Myocyte (in vitro differentiated cells): Measurements from ENCODE around the gene AFG3L2. TPM values are rescaled to one million over a fixed set of nuclear protein-coding genes. Genes with fewer than 3 reads are reported as not detected.

Source experiments
- DNase-seq: peaks from one replicate; pipeline ENCODE4 v3.0.0-alpha.2; 2012; ENCODE audit warnings: low read depth
- total RNA-seq: library from RNA; depleted of rRNA; stranded (reverse); fragments of >200 nt; gene quantifications from 2 replicates; pipeline ENCODE4 v1.2.3, GENCODE V29; 2014

Gene AFG3L2
- total RNA-seq, 1 donor from 2014 or later, result 100 TPM

DNA sequence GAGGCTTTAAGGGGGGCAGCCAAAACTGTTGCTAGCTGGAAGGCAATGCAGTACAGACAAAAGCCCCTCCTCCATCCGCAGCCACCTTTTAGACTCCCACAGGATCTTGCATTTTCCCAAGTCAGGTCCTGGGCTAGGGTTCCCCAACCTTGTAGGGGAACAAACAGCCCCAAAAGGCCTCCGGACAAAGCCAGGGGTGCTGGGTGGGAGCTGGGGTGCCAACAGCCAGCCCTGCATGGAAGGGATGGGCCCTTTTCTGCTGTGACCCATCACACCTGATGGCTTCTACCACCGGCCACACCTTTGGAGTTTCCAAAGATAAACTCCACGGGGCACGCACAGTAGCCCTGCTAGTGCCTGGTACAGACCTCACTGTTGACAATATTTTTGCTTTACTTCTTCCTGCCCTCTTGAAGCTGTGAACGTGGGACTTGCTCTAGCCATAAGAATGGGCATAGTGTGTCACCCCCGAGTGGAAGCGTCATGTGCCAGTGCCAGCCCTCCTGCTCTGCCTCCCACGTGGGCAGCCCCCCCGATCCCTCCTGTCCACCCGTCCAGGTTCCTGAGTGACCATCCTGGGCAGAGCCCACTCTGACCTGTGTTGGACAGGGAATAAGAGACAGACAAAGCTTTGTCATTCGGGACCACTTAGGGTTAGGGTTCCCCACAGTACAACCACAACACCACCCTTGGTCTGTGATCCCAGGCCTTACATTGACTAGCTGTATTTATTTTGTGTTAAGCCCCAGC lies 50.1 kb downstream of the AFG3L2 start:
- no peak for DNase-seq

DNA sequence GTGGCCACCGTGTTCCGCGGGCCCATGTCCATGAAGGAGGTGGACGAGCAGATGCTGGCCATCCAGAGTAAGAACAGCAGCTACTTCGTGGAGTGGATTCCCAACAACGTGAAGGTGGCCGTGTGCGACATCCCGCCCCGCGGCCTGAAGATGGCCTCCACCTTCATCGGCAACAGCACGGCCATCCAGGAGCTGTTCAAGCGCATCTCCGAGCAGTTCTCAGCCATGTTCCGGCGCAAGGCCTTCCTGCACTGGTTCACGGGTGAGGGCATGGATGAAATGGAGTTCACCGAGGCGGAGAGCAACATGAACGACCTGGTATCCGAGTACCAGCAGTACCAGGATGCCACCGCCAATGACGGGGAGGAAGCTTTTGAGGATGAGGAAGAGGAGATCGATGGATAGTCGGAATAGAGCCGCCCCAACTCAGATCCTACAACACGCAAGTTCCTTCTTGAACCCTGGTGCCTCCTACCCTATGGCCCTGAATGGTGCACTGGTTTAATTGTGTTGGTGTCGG lies 51.2 kb downstream of the AFG3L2 start:
- DNase-seq, result no peak

DNA sequence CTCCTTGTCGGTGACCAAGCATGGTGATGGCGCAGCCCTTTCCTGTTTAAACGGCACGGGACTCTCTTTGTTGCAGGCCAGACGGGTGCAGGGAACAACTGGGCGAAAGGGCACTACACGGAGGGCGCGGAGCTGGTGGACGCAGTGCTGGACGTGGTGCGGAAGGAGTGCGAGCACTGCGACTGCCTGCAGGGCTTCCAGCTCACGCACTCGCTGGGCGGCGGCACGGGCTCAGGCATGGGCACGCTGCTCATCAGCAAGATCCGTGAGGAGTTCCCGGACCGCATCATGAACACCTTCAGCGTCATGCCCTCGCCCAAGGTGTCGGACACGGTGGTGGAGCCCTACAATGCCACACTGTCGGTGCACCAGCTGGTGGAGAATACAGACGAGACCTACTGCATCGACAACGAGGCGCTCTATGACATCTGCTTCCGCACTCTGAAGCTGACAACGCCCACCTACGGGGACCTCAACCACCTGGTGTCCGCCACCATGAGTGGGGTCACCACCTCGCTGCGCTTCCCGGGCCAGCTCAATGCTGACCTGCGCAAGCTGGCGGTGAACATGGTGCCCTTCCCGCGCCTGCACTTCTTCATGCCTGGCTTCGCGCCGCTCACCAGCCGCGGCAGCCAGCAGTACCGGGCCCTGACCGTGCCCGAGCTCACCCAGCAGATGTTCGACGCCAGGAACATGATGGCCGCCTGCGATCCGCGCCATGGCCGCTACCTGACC lies 51.9 kb downstream of the AFG3L2 start:
- DNase-seq, result no peak

DNA sequence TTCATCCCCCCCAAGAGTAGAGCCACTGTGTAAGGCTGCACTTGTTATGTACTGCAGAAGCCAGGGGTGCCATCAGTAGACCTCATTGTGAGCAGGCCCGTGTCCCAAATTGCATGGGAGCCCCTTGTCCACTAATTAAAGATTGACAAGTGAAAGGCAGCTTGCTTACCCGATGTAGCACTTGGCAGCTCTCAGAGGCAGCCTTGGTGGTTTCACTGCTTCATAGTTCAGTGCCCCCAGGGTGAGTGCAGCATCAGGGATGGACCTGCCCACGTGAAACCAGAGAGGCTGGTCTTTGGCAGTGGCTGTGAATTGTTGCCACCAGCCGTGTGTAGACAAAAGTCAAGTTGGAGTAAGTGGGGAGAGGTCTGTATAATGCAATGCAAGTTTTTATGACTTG lies 55.7 kb downstream of the AFG3L2 start:
- DNase-seq, result peak; percentile 82

DNA sequence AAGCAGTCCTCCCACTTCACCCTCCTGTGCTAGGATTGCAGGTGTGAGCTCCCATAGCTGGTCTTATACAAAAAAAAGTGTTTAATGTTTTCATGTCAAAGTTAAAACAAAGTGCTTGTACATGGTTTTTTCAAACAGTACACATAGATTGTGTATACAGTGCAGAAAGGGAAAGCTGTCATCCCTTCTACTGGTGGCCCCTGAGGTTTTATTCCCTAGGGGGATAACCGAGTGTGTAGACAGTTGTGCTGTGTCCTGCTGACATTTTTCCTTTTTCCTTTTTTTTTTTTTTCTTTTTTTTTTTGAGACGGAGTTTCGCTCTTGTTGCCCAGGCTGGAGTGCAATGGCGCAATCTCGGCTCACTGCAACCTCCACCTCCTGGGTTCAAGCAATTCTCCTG lies 58.2 kb downstream of the AFG3L2 start:
- DNase-seq, result no peak

DNA sequence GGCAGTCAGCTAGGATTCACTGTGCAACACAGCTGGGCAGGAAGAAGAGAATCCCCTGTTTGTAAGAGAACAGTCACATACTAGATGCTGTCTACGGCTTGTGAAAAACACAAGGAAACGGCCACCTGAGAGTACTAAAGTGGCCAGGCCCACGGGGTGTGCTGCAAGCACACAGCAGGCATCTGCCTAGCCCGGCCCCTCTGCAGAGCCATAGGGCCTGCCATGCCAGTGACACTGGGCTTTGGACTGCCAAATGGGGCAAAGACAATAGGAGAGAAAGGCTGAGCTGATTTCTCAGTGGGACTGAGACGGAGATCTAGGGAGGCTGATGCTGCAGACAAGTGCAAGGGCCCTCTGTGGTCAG lies 58.7 kb downstream of the AFG3L2 start:
- DNase-seq, result no peak

DNA sequence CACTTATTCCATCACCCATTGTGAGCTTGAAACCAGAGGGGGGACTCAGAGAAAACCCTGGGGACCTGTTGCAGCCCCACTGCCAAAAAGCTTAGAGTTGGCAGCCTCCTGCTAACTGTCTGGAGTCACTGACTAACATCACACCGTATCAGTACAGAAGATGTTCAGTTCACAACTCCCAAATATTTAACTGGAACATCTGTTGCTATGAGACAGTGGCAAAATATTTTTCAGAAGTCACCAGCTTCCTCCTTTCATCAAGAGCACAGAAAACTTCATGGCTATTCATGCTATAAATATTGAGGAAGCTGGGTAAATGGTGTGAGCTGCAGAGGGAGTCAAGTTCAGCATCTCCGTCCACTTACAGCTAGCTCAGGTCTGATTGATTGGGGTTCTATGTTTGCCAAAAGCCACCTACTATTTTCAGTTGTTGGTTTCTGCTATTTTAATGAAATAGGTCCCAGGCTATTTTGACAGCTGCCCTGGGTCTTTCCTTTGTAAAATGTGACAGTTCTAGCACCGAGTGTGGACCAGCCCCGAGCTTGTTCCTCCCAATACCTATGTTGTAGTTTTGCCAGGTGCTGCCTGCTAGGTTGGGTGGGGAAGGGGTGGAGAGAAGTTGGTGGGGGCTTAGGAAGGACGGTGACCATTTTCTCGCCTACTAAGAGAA lies 59.2 kb downstream of the AFG3L2 start:
- DNase-seq, result peak; percentile 66

DNA sequence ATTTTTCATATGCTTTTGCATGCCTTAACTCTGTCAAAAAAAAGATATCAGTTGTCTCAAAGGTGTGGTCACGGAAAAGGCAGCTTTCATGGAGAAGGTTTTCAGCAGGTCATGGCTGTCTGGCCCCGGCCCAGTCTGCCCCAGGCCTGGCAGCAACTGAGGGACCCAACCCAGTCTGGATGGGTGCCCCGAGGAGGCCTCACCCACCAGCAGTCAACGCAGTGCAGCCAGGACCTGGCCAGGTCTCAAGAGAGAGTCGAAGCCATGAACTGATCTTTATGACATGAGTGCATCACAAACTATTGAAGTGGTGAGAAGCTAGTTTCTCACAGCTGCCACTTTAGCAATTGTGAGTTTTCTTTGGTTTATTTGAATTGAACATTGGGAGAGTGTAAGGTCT lies 61.1 kb downstream of the AFG3L2 start:
- no peak for DNase-seq

DNA sequence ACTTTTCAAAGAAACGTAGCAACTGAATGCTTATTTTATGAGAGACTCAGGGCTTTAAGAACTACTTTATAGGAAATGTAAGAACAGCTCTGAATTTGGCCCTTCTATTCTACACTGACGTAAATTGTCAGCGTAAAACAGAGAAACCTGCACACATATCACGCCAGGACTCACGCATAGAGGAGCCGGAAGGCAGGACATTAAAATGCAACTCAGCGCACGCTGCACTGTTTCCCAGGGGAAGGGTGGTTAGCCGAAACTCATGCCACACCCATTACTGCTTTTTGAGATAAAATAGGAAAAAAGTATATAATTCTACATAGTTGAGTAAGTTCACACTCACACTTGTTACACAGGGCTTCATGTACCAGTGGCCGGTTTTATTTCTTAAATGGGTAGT lies 61.5 kb downstream of the AFG3L2 start:
- DNase-seq, result no peak

DNA sequence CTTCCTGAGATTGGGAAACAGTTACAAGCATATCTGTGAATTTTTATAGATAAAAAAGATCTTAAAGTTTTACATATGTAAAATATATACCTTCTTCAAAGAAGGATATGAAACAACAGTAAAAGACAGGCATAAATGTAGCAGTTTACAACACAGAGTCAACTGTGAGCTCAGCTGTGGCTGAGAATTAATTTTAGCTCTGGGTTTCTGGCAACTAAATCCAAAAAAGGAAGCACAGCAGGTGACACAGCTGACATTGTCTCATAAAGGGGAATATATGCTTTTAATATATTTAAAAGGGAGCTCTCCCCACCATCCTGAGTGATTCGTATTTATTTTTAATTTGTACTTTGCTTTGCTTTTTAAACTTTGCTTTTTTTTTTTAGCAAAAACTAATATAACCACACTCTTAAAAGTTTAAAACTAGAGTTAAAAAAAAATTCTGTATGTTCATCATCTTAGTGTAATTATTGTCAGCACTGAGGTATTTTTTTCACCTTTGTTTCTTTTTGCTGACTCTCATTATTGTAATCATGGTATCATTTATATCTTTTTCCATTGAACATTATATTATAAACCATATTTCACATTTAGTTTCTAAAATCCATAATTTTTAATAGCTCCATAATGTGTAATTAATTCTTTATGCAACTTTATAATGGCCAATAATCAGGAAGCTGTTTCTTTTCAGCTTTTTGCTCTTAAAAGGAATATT lies 62.3 kb downstream of the AFG3L2 start:
- DNase-seq, result no peak

DNA sequence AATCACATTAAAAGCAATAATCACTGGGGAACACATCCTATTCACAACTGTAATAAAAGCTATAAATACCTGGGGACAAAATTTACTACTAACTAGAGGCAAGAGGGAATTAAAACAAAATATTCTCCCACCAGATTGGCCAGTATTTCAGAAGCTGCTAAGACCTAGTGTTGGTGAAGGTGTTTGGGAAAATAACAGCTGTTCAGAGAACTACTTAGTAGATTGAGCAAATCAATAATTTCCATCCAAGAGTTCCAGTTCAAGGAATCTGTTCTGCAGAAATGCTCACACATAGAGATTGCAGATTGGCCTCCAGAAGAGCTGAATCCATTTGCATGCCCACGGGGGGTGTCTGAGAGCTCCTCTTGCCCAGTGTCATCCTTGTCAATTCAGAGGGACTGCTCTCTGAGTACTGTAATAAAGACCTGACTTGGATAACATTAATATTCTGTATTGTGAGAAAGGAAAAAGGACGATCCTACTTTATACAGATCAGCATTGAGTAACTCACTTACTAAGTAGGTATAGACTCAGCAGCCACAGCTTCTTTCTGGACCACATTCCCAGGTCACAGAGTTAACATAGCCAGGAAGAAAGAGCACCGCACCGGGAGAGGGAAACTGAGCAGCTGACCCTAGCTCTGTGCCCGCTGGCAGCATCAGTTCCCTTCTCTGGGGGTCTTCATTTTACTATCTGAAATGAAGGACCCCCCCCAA lies 63.3 kb downstream of the AFG3L2 start:
- DNase-seq, result no peak

DNA sequence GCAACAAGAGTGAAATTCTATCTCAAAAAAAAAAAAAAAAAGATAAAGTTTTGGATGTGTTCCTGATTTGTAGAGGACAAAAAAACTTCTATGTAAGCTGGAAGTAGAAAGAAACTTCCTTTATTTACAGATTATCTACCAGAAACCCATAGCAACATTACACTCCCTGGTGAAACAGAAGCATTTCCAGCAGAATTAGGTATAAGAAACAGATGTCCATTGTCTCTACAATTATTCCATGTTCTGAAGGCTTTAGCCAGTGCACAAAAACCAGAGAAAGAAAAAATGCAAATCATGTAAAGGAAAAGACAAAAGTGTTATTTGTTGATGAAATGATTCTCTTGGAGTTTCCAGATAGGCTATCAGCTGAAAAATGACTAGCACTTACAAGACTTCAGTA lies 64.1 kb downstream of the AFG3L2 start:
- no peak for DNase-seq

DNA sequence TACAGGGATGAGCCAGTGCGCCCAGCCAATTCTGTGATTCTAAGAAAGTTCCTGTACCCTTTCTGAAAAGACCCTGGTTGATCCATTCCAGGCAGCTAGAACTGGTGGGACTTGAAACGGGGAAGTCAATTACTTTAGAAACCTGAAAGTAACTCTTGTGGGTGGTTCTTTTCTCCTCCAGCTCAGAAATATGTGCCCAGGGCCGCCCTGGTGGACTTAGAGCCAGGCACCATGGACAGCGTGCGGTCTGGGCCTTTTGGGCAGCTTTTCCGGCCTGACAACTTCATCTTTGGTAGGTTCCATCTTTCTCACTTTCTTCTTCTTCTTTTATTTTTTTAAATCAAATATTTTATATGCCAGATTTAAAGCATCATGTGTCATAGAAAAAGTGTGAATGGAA lies 66.3 kb downstream of the AFG3L2 start:
- DNase-seq, result no peak

DNA sequence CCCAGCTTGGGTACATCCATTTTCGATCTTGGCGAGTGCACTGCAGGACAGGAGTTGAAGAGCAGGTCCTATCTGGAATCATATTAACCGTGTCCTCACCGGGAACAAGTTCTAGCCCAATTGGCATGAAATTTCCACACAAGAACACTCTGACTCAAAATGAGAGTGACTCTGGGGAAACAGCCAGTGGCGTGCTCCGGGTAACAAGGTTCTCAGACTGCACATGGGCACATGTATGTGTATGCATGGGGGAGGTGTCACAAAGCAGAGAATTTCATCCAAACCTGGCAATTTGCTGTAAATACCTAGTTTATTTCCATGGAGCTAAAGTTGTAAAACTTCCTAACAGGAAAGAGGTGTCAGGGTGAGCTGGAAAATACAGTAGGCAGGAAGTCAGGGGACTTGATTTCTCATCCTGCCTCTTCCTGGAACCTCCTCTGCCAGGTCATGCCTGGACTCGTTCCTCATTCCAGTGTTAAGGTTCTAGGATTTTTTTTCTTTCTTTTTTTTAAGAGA lies 67.3 kb downstream of the AFG3L2 start:
- no peak for DNase-seq

DNA sequence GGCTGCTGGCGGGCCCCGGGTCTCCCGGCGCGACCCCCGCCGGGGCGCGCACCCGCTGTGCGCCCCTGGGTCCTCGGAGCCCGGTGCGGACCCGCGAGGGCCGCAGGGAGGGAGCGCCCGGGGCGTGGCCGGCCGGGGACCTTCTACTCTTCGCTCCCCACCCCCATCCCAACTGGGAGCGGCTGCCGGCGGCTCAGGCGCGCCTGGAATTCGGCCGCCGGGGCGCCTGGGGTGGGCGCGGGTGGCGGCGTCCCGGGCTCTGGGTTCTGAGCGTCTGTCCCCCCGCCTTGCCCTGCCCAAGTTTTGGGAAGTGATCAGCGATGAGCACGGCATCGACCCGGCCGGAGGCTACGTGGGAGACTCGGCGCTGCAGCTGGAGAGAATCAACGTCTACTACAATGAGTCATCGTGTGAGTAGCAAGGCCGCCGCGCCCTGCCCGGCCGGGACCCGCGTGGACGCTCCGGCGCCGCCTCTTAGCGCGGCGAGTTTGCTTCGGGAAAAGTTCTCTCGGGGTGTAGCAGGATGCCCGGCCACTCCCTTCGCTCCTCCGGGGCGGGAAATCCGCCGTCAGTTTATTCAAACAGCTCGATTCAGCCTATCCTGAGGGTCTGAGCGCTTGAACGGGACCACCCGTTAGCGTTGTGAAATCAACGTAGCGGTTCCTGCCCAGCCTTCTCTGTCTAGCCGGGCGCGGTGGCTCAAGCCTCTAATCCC lies 68.5 kb downstream of the AFG3L2 start:
- DNase-seq, result peak; percentile 86

DNA sequence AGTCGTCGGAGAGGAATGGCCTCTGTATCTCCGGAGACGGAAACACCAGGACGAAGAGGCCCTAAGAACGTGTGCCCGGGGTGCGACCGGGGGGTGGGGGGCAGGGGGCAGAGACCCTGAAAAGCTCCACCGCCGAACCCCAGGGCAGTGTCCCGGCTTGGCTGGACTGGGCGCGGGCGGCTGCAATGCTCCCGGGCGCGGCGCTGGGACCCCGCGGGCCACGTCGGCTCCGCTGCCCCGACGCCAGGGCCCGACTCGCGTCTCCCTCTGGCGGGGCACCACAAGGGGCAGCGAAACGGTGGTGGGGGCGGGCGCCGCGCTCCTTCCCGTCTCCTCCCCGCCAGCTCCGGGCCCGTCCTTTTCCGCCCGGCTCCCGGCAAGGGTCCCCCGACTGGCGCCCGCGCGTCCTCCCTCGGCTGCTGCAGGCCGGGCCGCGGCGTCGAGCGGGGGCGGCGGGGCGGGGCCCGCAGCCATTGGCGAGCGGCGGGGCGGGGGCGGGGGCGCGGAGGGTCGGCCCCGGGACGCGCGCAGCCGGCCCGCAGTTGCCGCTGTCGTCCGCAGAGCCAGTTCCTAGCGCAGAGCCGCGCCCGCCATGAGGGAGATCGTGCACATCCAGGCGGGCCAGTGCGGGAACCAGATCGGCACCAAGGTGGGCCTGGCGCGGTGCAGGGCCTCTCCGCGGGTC lies 69.2 kb downstream of the AFG3L2 start, which contains the start of gene TUBB6:
Gene TUBB6, plus strand, starts transcription at position 541 of the 685 bp plus-strand sequence. Its CDS starts 52 bp downstream, at position 593.
- DNase-seq, result peak; percentile 85

DNA sequence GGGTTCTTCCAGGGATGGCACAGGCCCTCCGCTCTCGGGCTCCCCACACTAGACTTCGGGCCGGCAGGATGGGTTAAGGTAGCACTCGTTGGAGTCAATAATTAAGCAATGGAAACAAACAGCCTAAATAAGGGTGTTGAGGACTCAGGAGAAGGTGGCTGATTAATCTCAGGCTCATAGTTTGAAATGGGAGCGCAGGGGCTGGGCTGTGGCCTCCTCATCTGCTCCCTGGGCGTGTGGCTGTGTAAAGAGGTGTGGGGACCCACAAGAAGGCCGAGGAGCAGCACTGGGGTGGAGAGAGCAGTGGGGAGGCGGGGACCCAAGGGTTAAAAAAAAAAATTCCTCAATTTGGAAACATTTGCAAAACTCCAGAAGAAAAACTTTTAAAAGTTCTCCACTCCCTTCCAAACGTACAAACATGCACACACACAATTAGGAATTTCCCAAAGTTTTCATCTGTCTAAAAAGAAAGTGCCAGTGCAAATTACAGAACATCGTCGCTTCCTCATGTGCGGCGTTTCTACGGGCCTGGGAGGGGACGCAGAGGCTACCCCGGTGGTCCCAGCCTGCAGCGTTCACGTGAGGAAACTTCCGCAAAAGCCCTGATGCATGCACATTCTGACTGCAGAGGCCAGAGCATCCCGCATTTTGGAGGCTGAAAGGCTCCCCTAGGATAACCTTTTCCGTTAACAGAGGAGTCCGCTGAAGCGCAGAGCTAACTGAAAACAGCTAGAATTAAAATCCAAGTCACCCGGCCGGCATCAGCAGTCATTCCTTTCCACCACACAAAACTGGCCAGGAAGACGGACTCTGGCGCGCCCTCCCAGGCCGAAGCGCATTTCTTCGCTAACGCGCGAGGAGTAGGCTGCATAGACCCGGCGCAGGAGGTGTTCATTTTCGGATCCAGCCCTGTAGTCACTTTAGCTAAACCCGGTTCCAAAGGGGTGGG lies 70.0 kb downstream of the AFG3L2 start:
- DNase-seq, result peak; percentile 83
